PC-9 (cell line): Measurements from ENCODE around the gene FBXO10. TPM values are rescaled to one million over a fixed set of nuclear protein-coding genes. Genes with fewer than 3 reads are reported as not detected.
"Not testable (repeated sequence)": the region's sequence is repeated elsewhere in the genome, so short reads cannot be mapped to it uniquely, and the experiment has no call there.

ENCODE experiments used
- BruUV-seq: library from RNA; stranded (reverse); fragments of 400-500 nt; replicated peaks from 2 replicates; lab custom pipeline; 2021; lab: Mats Ljungman, UMichigan
- CTCF ChIA-PET: fragments of 300-600 bp; sonication (Branson Sonifier 250); formaldehyde crosslinking; loops from one replicate; lab custom pipeline; 2022; ENCODE audit warnings: antibody characterized with exemption; lab: Charles Lee
- POLR2A ChIA-PET: fragments of 300-600 bp; sonication (Branson Sonifier 250); formaldehyde crosslinking; loops from one replicate; lab custom pipeline; 2022; ENCODE audit warnings: antibody characterized with exemption; ENCODE audit not compliant: unreplicated experiment; lab: Charles Lee
- DNase-seq, 2 experiments: peaks; one replicate each; pipeline versions ENCODE4 v3.0.0 to v3.0.0-alpha.2; 2015 to 2022; ENCODE audit warnings: mixed read lengths in 1 of 2
- H2AFZ ChIP-seq: fragments of 200-600 bp; sonication (generic); 2 replicates; pipeline ENCODE4 v1.8.1; 2017; ENCODE audit warnings: antibody characterized with exemption
- H3F3A ChIP-seq: fragments of 200-600 bp; sonication (generic); 2 replicates; pipeline ENCODE4 v1.8.1; 2017; ENCODE audit warnings: antibody characterized with exemption, mild to moderate bottlenecking, low read depth; ENCODE audit not compliant: insufficient read depth
- H3K27ac ChIP-seq: fragments of 200-600 bp; sonication (generic); 2 replicates; pipeline ENCODE4 v1.6.1; 2016; ENCODE audit warnings: mixed run types
- H3K27me3 ChIP-seq: fragments of 200-600 bp; sonication (generic); 2 replicates; pipeline ENCODE4 v1.6.1; 2016; ENCODE audit warnings: low read depth, mixed run types; ENCODE audit not compliant: insufficient read depth
- H3K36me3 ChIP-seq: fragments of 200-600 bp; sonication (generic); 2 replicates; pipeline ENCODE4 v1.6.1; 2016; ENCODE audit warnings: low read depth, mixed run types
- H3K4me1 ChIP-seq: fragments of 200-600 bp; sonication (generic); replicated peaks from 2 replicates; pipeline ENCODE4 v1.6.1; 2016; ENCODE audit warnings: mixed run types; ENCODE audit not compliant: insufficient read depth
- H3K4me2 ChIP-seq: fragments of 200-600 bp; sonication (generic); 2 replicates; pipeline ENCODE4 v1.6.1; 2017; ENCODE audit warnings: mixed run types
- H3K4me3 ChIP-seq: fragments of 200-600 bp; sonication (generic); 2 replicates; pipeline ENCODE4 v1.6.1; 2016; ENCODE audit warnings: mixed run types
- H3K79me2 ChIP-seq: fragments of 200-600 bp; sonication (generic); 2 replicates; pipeline ENCODE4 v1.6.1; 2017; ENCODE audit warnings: low read depth, mixed run types
- H3K9me2 ChIP-seq: fragments of 200-600 bp; sonication (generic); 2 replicates; pipeline ENCODE4 v1.8.1; 2017; ENCODE audit warnings: mild to moderate bottlenecking; ENCODE audit not compliant: insufficient read depth
- H3K9me3 ChIP-seq: fragments of 200-600 bp; sonication (generic); 2 replicates; pipeline ENCODE4 v1.8.1; 2016; ENCODE audit warnings: low read depth; ENCODE audit not compliant: insufficient read depth
- H4K20me1 ChIP-seq: fragments of 200-600 bp; sonication (generic); 2 replicates; pipeline ENCODE4 v1.8.1; 2017; ENCODE audit not compliant: insufficient read depth
- CTCF ChIP-seq: fragments of 200-600 bp; sonication (generic); conservative IDR thresholded peaks from 2 replicates; pipeline ENCODE4 v1.6.1; 2017; ENCODE audit warnings: mixed run types, antibody characterized with exemption, mild to moderate bottlenecking, moderate library complexity
- EZH2 ChIP-seq: fragments of 200-600 bp; sonication (generic); IDR thresholded peaks from 2 replicates; pipeline ENCODE4 v1.8.0; 2017; ENCODE audit warnings: antibody characterized with exemption, low read depth
- intact Hi-C: fragments of 100-400 bp; cut with micrococcal nuclease; formaldehyde crosslinking; loops from one replicate; pipeline ENCODE4 v1.10.0; 2022; ENCODE audit not compliant: unreplicated experiment
- total RNA-seq: library from RNA; stranded (reverse); gene quantifications from 2 replicates; pipeline ENCODE4 v1.2.3, GENCODE V29; 2021

The FBXO10 gene
- total RNA-seq, 1 experiment from 2014 or later = 3.7 TPM

GRCh38 chr9:37485389-37486255, 90.6 kb downstream of the FBXO10 start, which contains the start of gene POLR1E:
Gene POLR1E, plus strand, starts transcription at chr9:37485948. Its CDS starts 100 bp downstream, at chr9:37486048.
- Histone ChIP-seq H2AFZ (peak within 1 kb of the TSS; percentile 97), H3K79me2 (peaks cover 15% of the 10 kb centered on the region), H3K4me3 (peak within 1 kb of the TSS; percentile 84), H3K9me3 (no peaks in the 10 kb centered on the region), H3K36me3 (no peaks in the 10 kb centered on the region), H3K4me1 (peaks cover 13% of the 10 kb centered on the region), H3K27me3 (no peaks in the 10 kb centered on the region), H3K9me2 (no peaks in the 10 kb centered on the region), H4K20me1 (no peaks in the 10 kb centered on the region), H3F3A (no peaks in the 10 kb centered on the region), H3K4me2 (peak within 1 kb of the TSS; percentile 95), H3K27ac (no peak within 1 kb of the TSS)
- CTCF ChIA-PET = interaction anchor here (0.5 to 0.9 kb wide), 2 partner anchors 19 to 36 kb away, joined by 3 to 4 read pairs; no protein-coding TSS in a partner anchor
- peak; percentile 87 to 90 for DNase-seq
- BruUV-seq = no TSS peak
- TF ChIP-seq EZH2 = no peak
- intact Hi-C loops = loop anchor here (10.0 kb wide), 1 partner anchor 419 kb away; the partner anchor contains the start of gene SLC25A51
- POLR2A ChIA-PET = interaction anchor here (0.5 to 0.7 kb wide), 3 partner anchors 13 to 20 kb away, joined by 3 to 6 read pairs (median 3); partner anchors contain the start of gene ZBTB5

- BruUV-seq = no TSS peak
- H3F3A ChIP-seq = no peaks in the 10 kb centered on the region
- H2AFZ ChIP-seq = no peak overlapping the region
- H4K20me1 ChIP-seq = no peaks in the 10 kb centered on the region
- H3K79me2 ChIP-seq = no peaks in the 10 kb centered on the region
- ChIA-PET POLR2A (no interaction called here), CTCF (interaction anchor here (1.6 kb wide), 1 partner anchor 15 kb away, joined by 5 read pairs; the partner anchor contains the start of gene ZBTB5)
- no peaks in the 10 kb centered on the region for H3K36me3 ChIP-seq
- intact Hi-C loops = loop anchor here (10.0 kb wide), 1 partner anchor 424 kb away; the partner anchor contains the start of gene SLC25A51
- no peak overlapping the region for H3K4me2 ChIP-seq
- no peak for DNase-seq
- peaks cover 4% of the 10 kb centered on the region for H3K4me1 ChIP-seq
- no peaks in the 10 kb centered on the region for H3K27me3 ChIP-seq
- TF ChIP-seq EZH2 = no peak
- no peak for TF ChIP-seq CTCF
- H3K9me3 ChIP-seq = no peaks in the 10 kb centered on the region
- H3K27ac ChIP-seq = no peak overlapping the region
- H3K9me2 ChIP-seq = no peaks in the 10 kb centered on the region
- no peak overlapping the region for H3K4me3 ChIP-seq
Observed at GRCh38 chr9:37480759-37481158, 95.4 kb downstream of the FBXO10 start.

- H3K27ac ChIP-seq, CTCF ChIA-PET, POLR2A ChIA-PET, H3K36me3 ChIP-seq, H4K20me1 ChIP-seq, H3K79me2 ChIP-seq, H3K4me1 ChIP-seq, H2AFZ ChIP-seq, BruUV-seq, intact Hi-C loops, H3K9me3 ChIP-seq, H3K9me2 ChIP-seq, H3K4me2 ChIP-seq, DNase-seq, H3K27me3 ChIP-seq, H3K4me3 ChIP-seq, H3F3A ChIP-seq: not testable (repeated sequence)
Observed at GRCh38 chr9:37477987-37478619, 98.1 kb downstream of the FBXO10 start.

GRCh38 chr9:37477443-37477842, 98.7 kb downstream of the FBXO10 start:
- intact Hi-C loops, POLR2A ChIA-PET, CTCF ChIA-PET, H3K9me3 ChIP-seq, H3K4me1 ChIP-seq, BruUV-seq, H3K27ac ChIP-seq, H3K36me3 ChIP-seq, H4K20me1 ChIP-seq, H3K4me3 ChIP-seq, H2AFZ ChIP-seq, H3K79me2 ChIP-seq, H3K4me2 ChIP-seq, H3K9me2 ChIP-seq, H3K27me3 ChIP-seq, DNase-seq: not testable (repeated sequence)
- H3F3A ChIP-seq = peaks cover 12% of the 10 kb centered on the region; the same call in 1 of the 2 replicates
